ENCODE data around the gene PAPLN.

DNA sequence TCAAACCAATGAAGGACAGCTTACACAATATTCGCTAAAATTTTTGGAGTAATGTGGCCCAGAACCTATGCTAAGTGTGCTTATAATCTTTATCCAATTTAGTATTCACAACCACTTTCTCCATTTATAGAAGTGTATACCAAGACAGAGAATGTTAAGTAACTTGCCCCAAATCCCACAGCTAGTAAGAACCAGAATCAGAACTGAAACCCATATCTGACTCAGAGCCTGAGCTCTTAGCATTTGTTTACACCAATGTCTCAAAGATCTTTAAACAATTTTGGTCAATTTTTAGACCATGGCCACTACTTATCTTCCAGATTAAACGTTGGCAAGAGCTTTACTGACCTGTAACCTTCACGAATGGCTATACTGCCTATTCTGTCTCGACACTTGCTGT lies 53.0 kb downstream of the PAPLN start:
- TF ChIP-seq, protein P1, sequence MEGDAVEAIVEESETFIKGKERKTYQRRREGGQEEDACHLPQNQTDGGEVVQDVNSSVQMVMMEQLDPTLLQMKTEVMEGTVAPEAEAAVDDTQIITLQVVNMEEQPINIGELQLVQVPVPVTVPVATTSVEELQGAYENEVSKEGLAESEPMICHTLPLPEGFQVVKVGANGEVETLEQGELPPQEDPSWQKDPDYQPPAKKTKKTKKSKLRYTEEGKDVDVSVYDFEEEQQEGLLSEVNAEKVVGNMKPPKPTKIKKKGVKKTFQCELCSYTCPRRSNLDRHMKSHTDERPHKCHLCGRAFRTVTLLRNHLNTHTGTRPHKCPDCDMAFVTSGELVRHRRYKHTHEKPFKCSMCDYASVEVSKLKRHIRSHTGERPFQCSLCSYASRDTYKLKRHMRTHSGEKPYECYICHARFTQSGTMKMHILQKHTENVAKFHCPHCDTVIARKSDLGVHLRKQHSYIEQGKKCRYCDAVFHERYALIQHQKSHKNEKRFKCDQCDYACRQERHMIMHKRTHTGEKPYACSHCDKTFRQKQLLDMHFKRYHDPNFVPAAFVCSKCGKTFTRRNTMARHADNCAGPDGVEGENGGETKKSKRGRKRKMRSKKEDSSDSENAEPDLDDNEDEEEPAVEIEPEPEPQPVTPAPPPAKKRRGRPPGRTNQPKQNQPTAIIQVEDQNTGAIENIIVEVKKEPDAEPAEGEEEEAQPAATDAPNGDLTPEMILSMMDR (conservative IDR thresholded peaks at IDR 0.05; ENCODE audit: low read depth in 2 of 2), result no peak
- TF ChIP-seq, protein P2, sequence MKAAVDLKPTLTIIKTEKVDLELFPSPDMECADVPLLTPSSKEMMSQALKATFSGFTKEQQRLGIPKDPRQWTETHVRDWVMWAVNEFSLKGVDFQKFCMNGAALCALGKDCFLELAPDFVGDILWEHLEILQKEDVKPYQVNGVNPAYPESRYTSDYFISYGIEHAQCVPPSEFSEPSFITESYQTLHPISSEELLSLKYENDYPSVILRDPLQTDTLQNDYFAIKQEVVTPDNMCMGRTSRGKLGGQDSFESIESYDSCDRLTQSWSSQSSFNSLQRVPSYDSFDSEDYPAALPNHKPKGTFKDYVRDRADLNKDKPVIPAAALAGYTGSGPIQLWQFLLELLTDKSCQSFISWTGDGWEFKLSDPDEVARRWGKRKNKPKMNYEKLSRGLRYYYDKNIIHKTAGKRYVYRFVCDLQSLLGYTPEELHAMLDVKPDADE (IDR thresholded peaks at IDR 0.05), result no peak
- TF ChIP-seq EZH2 (IDR thresholded peaks at IDR 0.05; ENCODE audit: low read depth, unreplicated experiment) (no peak), JUNB (IDR thresholded peaks at IDR 0.05; ENCODE audit: unreplicated experiment) (no peak), POLR2AphosphoS5 (IDR thresholded peaks at IDR 0.05; ENCODE audit: low read depth) (no peak), CREB1 (CRISPR knock-in tag; IDR thresholded peaks at IDR 0.05; ENCODE audit: low read depth) (no peak), EZH2phosphoT487 (IDR thresholded peaks at IDR 0.05; ENCODE audit: unreplicated experiment) (no peak), ZNF331 (CRISPR knock-in tag; IDR thresholded peaks at IDR 0.05; ENCODE audit: low read depth) (no peak), STAT1 (IDR thresholded peaks at IDR 0.05; ENCODE audit: unreplicated experiment) (no peak), ZNF114 (CRISPR knock-in tag; IDR thresholded peaks at IDR 0.05) (no peak)
- TF ChIP-seq, protein P3, sequence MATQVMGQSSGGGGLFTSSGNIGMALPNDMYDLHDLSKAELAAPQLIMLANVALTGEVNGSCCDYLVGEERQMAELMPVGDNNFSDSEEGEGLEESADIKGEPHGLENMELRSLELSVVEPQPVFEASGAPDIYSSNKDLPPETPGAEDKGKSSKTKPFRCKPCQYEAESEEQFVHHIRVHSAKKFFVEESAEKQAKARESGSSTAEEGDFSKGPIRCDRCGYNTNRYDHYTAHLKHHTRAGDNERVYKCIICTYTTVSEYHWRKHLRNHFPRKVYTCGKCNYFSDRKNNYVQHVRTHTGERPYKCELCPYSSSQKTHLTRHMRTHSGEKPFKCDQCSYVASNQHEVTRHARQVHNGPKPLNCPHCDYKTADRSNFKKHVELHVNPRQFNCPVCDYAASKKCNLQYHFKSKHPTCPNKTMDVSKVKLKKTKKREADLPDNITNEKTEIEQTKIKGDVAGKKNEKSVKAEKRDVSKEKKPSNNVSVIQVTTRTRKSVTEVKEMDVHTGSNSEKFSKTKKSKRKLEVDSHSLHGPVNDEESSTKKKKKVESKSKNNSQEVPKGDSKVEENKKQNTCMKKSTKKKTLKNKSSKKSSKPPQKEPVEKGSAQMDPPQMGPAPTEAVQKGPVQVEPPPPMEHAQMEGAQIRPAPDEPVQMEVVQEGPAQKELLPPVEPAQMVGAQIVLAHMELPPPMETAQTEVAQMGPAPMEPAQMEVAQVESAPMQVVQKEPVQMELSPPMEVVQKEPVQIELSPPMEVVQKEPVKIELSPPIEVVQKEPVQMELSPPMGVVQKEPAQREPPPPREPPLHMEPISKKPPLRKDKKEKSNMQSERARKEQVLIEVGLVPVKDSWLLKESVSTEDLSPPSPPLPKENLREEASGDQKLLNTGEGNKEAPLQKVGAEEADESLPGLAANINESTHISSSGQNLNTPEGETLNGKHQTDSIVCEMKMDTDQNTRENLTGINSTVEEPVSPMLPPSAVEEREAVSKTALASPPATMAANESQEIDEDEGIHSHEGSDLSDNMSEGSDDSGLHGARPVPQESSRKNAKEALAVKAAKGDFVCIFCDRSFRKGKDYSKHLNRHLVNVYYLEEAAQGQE (IDR thresholded peaks at IDR 0.05; ENCODE audit: unreplicated experiment), result no peak
- TF ChIP-seq, protein P4, sequence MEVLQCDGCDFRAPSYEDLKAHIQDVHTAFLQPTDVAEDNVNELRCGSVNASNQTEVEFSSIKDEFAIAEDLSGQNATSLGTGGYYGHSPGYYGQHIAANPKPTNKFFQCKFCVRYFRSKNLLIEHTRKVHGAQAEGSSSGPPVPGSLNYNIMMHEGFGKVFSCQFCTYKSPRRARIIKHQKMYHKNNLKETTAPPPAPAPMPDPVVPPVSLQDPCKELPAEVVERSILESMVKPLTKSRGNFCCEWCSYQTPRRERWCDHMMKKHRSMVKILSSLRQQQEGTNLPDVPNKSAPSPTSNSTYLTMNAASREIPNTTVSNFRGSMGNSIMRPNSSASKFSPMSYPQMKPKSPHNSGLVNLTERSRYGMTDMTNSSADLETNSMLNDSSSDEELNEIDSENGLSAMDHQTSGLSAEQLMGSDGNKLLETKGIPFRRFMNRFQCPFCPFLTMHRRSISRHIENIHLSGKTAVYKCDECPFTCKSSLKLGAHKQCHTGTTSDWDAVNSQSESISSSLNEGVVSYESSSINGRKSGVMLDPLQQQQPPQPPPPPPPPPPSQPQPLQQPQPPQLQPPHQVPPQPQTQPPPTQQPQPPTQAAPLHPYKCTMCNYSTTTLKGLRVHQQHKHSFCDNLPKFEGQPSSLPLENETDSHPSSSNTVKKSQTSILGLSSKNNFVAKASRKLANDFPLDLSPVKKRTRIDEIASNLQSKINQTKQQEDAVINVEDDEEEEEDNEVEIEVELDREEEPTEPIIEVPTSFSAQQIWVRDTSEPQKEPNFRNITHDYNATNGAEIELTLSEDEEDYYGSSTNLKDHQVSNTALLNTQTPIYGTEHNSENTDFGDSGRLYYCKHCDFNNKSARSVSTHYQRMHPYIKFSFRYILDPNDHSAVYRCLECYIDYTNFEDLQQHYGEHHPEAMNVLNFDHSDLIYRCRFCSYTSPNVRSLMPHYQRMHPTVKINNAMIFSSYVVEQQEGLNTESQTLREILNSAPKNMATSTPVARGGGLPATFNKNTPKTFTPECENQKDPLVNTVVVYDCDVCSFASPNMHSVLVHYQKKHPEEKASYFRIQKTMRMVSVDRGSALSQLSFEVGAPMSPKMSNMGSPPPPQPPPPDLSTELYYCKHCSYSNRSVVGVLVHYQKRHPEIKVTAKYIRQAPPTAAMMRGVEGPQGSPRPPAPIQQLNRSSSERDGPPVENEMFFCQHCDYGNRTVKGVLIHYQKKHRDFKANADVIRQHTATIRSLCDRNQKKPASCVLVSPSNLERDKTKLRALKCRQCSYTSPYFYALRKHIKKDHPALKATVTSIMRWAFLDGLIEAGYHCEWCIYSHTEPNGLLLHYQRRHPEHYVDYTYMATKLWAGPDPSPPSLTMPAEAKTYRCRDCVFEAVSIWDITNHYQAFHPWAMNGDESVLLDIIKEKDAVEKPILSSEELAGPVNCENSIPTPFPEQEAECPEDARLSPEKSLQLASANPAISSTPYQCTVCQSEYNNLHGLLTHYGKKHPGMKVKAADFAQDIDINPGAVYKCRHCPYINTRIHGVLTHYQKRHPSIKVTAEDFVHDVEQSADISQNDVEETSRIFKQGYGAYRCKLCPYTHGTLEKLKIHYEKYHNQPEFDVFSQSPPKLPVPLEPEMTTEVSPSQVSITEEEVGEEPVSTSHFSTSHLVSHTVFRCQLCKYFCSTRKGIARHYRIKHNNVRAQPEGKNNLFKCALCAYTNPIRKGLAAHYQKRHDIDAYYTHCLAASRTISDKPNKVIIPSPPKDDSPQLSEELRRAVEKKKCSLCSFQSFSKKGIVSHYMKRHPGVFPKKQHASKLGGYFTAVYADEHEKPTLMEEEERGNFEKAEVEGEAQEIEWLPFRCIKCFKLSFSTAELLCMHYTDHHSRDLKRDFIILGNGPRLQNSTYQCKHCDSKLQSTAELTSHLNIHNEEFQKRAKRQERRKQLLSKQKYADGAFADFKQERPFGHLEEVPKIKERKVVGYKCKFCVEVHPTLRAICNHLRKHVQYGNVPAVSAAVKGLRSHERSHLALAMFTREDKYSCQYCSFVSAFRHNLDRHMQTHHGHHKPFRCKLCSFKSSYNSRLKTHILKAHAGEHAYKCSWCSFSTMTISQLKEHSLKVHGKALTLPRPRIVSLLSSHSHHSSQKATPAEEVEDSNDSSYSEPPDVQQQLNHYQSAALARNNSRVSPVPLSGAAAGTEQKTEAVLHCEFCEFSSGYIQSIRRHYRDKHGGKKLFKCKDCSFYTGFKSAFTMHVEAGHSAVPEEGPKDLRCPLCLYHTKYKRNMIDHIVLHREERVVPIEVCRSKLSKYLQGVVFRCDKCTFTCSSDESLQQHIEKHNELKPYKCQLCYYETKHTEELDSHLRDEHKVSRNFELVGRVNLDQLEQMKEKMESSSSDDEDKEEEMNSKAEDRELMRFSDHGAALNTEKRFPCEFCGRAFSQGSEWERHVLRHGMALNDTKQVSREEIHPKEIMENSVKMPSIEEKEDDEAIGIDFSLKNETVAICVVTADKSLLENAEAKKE (CRISPR knock-in tag; IDR thresholded peaks at IDR 0.05), result no peak

Data from GM23338 (cell line).